LoVo (cell line): Measurements from ENCODE around the gene SYTL2.

Experiments
- DNase-seq: peaks from one replicate; pipeline ENCODE4 v3.0.0-alpha.2; 2016; ENCODE audit warnings: low spot score

Gene SYTL2

GRCh38 chr11:85826116-85826855 lies 15.3 kb upstream of the SYTL2 start:
- peak; percentile 41 for DNase-seq

GRCh38 chr11:85825616-85826015 lies 14.7 kb upstream of the SYTL2 start:
- no peak for DNase-seq

- DNase-seq = no peak
Measured at GRCh38 chr11:85823816-85824215, 12.9 kb upstream of the SYTL2 start.

GRCh38 chr11:85822814-85823213 lies 11.9 kb upstream of the SYTL2 start:
- no peak for DNase-seq

- DNase-seq = no peak
Measured at GRCh38 chr11:85821636-85822035, 10.7 kb upstream of the SYTL2 start.

- DNase-seq = no peak
Measured at GRCh38 chr11:85819441-85819840, 8.5 kb upstream of the SYTL2 start.

- DNase-seq = no peak
Measured at GRCh38 chr11:85815186-85815931, 4.4 kb upstream of the SYTL2 start.

- peak; percentile 58 for DNase-seq
Measured at GRCh38 chr11:85813721-85814120, 2.8 kb upstream of the SYTL2 start.

GRCh38 chr11:85811624-85812023 lies 683 bp upstream of the SYTL2 start:
- no peak for DNase-seq

- no peak for DNase-seq
Measured at GRCh38 chr11:85810521-85810870, 445 bp downstream of the SYTL2 start.

- DNase-seq = no peak
Measured at GRCh38 chr11:85809863-85810262, 1.1 kb downstream of the SYTL2 start.

GRCh38 chr11:85809191-85809590 lies 1.8 kb downstream of the SYTL2 start:
- no peak for DNase-seq

- DNase-seq = no peak
Measured at GRCh38 chr11:85806876-85807275, 4.1 kb downstream of the SYTL2 start.

- DNase-seq = no peak
Measured at GRCh38 chr11:85806016-85806415, 4.9 kb downstream of the SYTL2 start.

- DNase-seq = no peak
Measured at GRCh38 chr11:85805387-85805786, 5.6 kb downstream of the SYTL2 start.

GRCh38 chr11:85803920-85804319 lies 7.0 kb downstream of the SYTL2 start:
- DNase-seq = no peak

GRCh38 chr11:85803303-85803702 lies 7.6 kb downstream of the SYTL2 start:
- no peak for DNase-seq

GRCh38 chr11:85801527-85801926 lies 9.4 kb downstream of the SYTL2 start:
- DNase-seq = no peak

GRCh38 chr11:85800595-85801342 lies 10.2 kb downstream of the SYTL2 start:
- no peak for DNase-seq

- DNase-seq = no peak
Measured at GRCh38 chr11:85799142-85799541, 11.8 kb downstream of the SYTL2 start.

- no peak for DNase-seq
Measured at GRCh38 chr11:85798361-85798760, 12.6 kb downstream of the SYTL2 start.

- DNase-seq = no peak
Measured at GRCh38 chr11:85795712-85796487, 15.0 kb downstream of the SYTL2 start.
